Adrenal gland (tissue), 12 donors: ENCODE data around the gene PYCR2. TPM values are rescaled to one million over a fixed set of nuclear protein-coding genes. Genes with fewer than 3 reads are reported as not detected.

Experiments
- DNase-seq, 7 donors: peaks; one replicate each; pipeline ENCODE4 v3.0.0-alpha.2; 2019 to 2020
- H3K27ac ChIP-seq, 5 donors: fragments of 200-600 bp; sonication (generic) in 4 of 5; 1 replicate in 3 of 5; 2 replicates in 2 of 5; pipeline versions ENCODE4 v1.5.1 to v1.8.0; 2016 to 2020; ENCODE audit warnings: mild to moderate bottlenecking in 1 of 5
- H3K27me3 ChIP-seq: fragments of 200-600 bp; 2 replicates; pipeline ENCODE4 v1.8.0; 2021
- H3K36me3 ChIP-seq, 2 donors: fragments of 200-600 bp; replicated peaks in 1 of 2; 1 replicate in 1 of 2; 2 replicates in 1 of 2; pipeline versions ENCODE4 v1.5.1 to v1.8.0; 2018 to 2022
- H3K4me1 ChIP-seq, 2 donors: fragments of 200-600 bp; replicated peaks in 1 of 2; 1 replicate in 1 of 2; 2 replicates in 1 of 2; pipeline versions ENCODE4 v1.5.1 to v1.8.0; 2018 to 2021
- H3K4me3 ChIP-seq, 4 donors: fragments of 200-600 bp; sonication (generic) in 3 of 4; one replicate each; pipeline ENCODE4 v1.5.1; 2016 to 2018
- H3K9me3 ChIP-seq, 3 donors: fragments of 200-600 bp; sonication (generic) in 1 of 3; replicated peaks in 1 of 3; 1 replicate in 2 of 3; 2 replicates in 1 of 3; pipeline versions ENCODE4 v1.5.1 to v1.8.0; 2016 to 2021
- CTCF ChIP-seq, 6 experiments: fragments of 450-650 bp in 4 of 6; fragments of 200-600 bp in 2 of 6; sonication (generic) in 1 of 6; IDR thresholded peaks; 1 replicate in 5 of 6; 2 replicates in 1 of 6; pipeline versions ENCODE4 v1.5.1 to v1.8.0; 2016 to 2021; ENCODE audit warnings: antibody characterized with exemption in 6 of 6, mild to moderate bottlenecking in 2 of 6, moderate library complexity in 1 of 6
- POLR2A ChIP-seq, 2 donors: fragments of 450-650 bp; IDR thresholded peaks; one replicate each; pipeline ENCODE4 v1.6.1; 2017; ENCODE audit warnings: antibody characterized with exemption in 2 of 2, mild to moderate bottlenecking in 2 of 2, moderate library complexity in 1 of 2
- WGBS, 4 donors: extraction: QIAGEN DNeasy Blood & Tissue Kit in 2 of 4; methylation state at CpG; one replicate each; pipeline versions ENCODE4 v1.1.5 to v1.1.7; 2013 to 2017; 5-methylcytosine and 5-hydroxymethylcytosine counted together
- intact Hi-C, 2 donors: fragments of 100-400 bp; cut with DNase I; formaldehyde crosslinking; loops; one replicate each; pipeline versions ENCODE4 v1.14.1 to v1.15.0; 2022 to 2023
- polyA plus RNA-seq, 3 donors: library from polyadenylated mRNA; stranded (reverse); fragments of 200-250 nt in 2 of 3; fragments of 350-450 nt in 1 of 3; fragmentation: Illumina TruSeq in 1 of 3; extraction: RNeasy Lipid Tissue Mini Kit (QIAGEN cat#74804) in 1 of 3; gene quantifications; one replicate each; pipeline ENCODE4 v1.2.3, GENCODE V29; 2013 to 2014
- total RNA-seq, 9 donors: library from RNA; depleted of rRNA in 4 of 9; stranded (reverse); fragments of >200 nt in 4 of 9; fragments of 120-200 nt in 1 of 9; fragmentation: NEBNext Ultra II Directional in 1 of 9; extraction: Animal tissue kit (Norgen Biotek cat#: 25700) in 1 of 9; gene quantifications; one replicate each; pipeline versions ENCODE4 v1.1.0 to v1.2.4, GENCODE V29; 2013 to 2023
- donor health status: healthy with polysubstance abuse.
- donor health status: Bipolar disorder and iron deficiency.
- donor health status: DM: yes; HTN: yes; CAD: no.
- donor health status: DM: no; HTN: no; CAD: no.
- donor health status: DM: no; HTN: no; CAD: no.
- donor health status: DM: yes; HTN: yes; CAD: no.

The PYCR2 gene
- total and polyA plus RNA-seq, 12 donors: 76.0 to 135 (median 84.2) TPM

GRCh38 chr1:225958041-225958440 is 34.0 kb upstream of the PYCR2 start:
- WGBS, 4 donors: 74 to 86% (median 81%) methylated on average over 2 to 3 of the region's 3 CpGs
- no peak for DNase-seq

GRCh38 chr1:225954753-225955152 is 30.7 kb upstream of the PYCR2 start:
- no peaks in the 10 kb centered on the region for H3K27me3 ChIP-seq
- no peaks in the 10 kb centered on the region for H3K36me3 ChIP-seq
- intact Hi-C loops: no loop called here
- 72 to 88% (median 80%) methylated on average over 1 of the region's 1 CpG for WGBS, 4 donors
- H3K27ac ChIP-seq: no peak overlapping the region
- no peaks in the 10 kb centered on the region for H3K4me1 ChIP-seq
- no peak for DNase-seq
- no peak for TF ChIP-seq CTCF (IDR thresholded peaks at IDR 0.05)
- TF ChIP-seq POLR2A (IDR thresholded peaks at IDR 0.05): no peak
- no peaks in the 10 kb centered on the region for H3K9me3 ChIP-seq
- H3K4me3 ChIP-seq: no peak overlapping the region

More at GRCh38 chr1:225958041-225958440, 34.0 kb upstream of the PYCR2 start:
- H3K27ac ChIP-seq: no peak overlapping the region
- no peaks in the 10 kb centered on the region for H3K27me3 ChIP-seq
- no peaks in the 10 kb centered on the region for H3K9me3 ChIP-seq
- H3K4me1 ChIP-seq: no peaks in the 10 kb centered on the region
- intact Hi-C loops: no loop called here
- no peaks in the 10 kb centered on the region for H3K36me3 ChIP-seq
- TF ChIP-seq POLR2A (IDR thresholded peaks at IDR 0.05) (no peak), CTCF (IDR thresholded peaks at IDR 0.05) (no peak)
- H3K4me3 ChIP-seq: no peak overlapping the region

- Histone ChIP-seq H3K4me1 (no peaks in the 10 kb centered on the region), H3K9me3 (no peaks in the 10 kb centered on the region), H3K27ac (no peak overlapping the region), H3K27me3 (no peaks in the 10 kb centered on the region), H3K4me3 (no peak overlapping the region), H3K36me3 (no peaks in the 10 kb centered on the region)
- 91 to 94% (median 91%) methylated on average over 4 of the region's 4 CpGs for WGBS, 4 donors
- intact Hi-C loops: no loop called here
- no peak for DNase-seq
- TF ChIP-seq CTCF (IDR thresholded peaks at IDR 0.05) (no peak), POLR2A (IDR thresholded peaks at IDR 0.05) (no peak)
These were observed 29.3 kb upstream of the PYCR2 start for GRCh38 chr1:225953315-225953714.

- Histone ChIP-seq H3K9me3 (no peaks in the 10 kb centered on the region), H3K27ac (no peak overlapping the region), H3K36me3 (no peaks in the 10 kb centered on the region), H3K27me3 (no peaks in the 10 kb centered on the region), H3K4me1 (no peaks in the 10 kb centered on the region), H3K4me3 (no peak overlapping the region)
- no peak for DNase-seq
- WGBS, 4 donors: 63 to 72% (median 70%) methylated on average over 9 of the region's 9 CpGs
- TF ChIP-seq CTCF (IDR thresholded peaks at IDR 0.05): no peak
- TF ChIP-seq POLR2A (IDR thresholded peaks at IDR 0.05): no peak
- intact Hi-C loops: no loop called here
These were observed 27.0 kb upstream of the PYCR2 start for GRCh38 chr1:225950905-225951497.
